Uterus (tissue), 4 donors: Measurements from ENCODE around the gene AIF1L. TPM values are rescaled to one million over a fixed set of nuclear protein-coding genes. Genes with fewer than 3 reads are reported as not detected.

Source experiments
- DNase-seq, 2 donors: peaks; one replicate each; pipeline ENCODE4 v3.0.0-alpha.2; 2019 to 2020
- H3K27ac ChIP-seq, 2 donors: fragments of 200-600 bp; sonication (generic); 1 replicate in 1 of 2; 2 replicates in 1 of 2; pipeline ENCODE4 v1.5.1; 2016 to 2018
- H3K27me3 ChIP-seq, 2 donors: fragments of 200-600 bp; sonication (generic); one replicate each; pipeline ENCODE4 v1.5.1; 2018 to 2019; ENCODE audit warnings: control low read depth in 1 of 2
- H3K36me3 ChIP-seq, 2 donors: fragments of 200-600 bp; sonication (generic); one replicate each; pipeline ENCODE4 v1.5.1; 2019; ENCODE audit warnings: control low read depth in 1 of 2
- H3K4me1 ChIP-seq, 2 donors: fragments of 200-600 bp; sonication (generic); one replicate each; pipeline ENCODE4 v1.5.1; 2018 to 2019; ENCODE audit warnings: control low read depth in 1 of 2
- H3K4me3 ChIP-seq, 2 donors: fragments of 200-600 bp; sonication (generic); 1 replicate in 1 of 2; 2 replicates in 1 of 2; pipeline ENCODE4 v1.5.1; 2018 to 2019; ENCODE audit warnings: mild to moderate bottlenecking in 1 of 2
- H3K9me3 ChIP-seq, 2 donors: fragments of 200-600 bp; sonication (generic); one replicate each; pipeline ENCODE4 v1.5.1; 2019; ENCODE audit warnings: control low read depth in 1 of 2
- POLR2A ChIP-seq, 2 donors: fragments of 450-650 bp; IDR thresholded peaks; one replicate each; pipeline ENCODE4 v1.6.1; 2016; ENCODE audit warnings: antibody characterized with exemption in 2 of 2, mild to moderate bottlenecking in 1 of 2, moderate library complexity in 1 of 2
- intact Hi-C: fragments of 100-400 bp; cut with DNase I; formaldehyde crosslinking; loops from one replicate; pipeline ENCODE4 v1.15.1; 2023; ENCODE audit warnings: low total_unique reads
- total RNA-seq, 4 donors: library from RNA; depleted of rRNA in 3 of 4; stranded (reverse); fragments of >200 nt in 3 of 4; gene quantifications; one replicate each; pipeline versions ENCODE4 v1.1.0 to v1.2.4, GENCODE V29; 2014 to 2023
- TF ChIP-seq, protein P1 (sequence below), 4 experiments: fragments of 200-600 bp in 2 of 4; fragments of 450-650 bp in 2 of 4; sonication (generic) in 2 of 4; IDR thresholded peaks; one replicate each; pipeline ENCODE4 v1.5.1; 2016 to 2019; ENCODE audit warnings: antibody characterized with exemption in 4 of 4, mild to moderate bottlenecking in 2 of 4, moderate library complexity in 1 of 4
- donor health status: DM: yes; HTN: yes; CAD: no.

The AIF1L gene
- total RNA-seq, 4 donors from 2014 or later: 4.9 to 27.3 (median 16.8) TPM

DNA sequence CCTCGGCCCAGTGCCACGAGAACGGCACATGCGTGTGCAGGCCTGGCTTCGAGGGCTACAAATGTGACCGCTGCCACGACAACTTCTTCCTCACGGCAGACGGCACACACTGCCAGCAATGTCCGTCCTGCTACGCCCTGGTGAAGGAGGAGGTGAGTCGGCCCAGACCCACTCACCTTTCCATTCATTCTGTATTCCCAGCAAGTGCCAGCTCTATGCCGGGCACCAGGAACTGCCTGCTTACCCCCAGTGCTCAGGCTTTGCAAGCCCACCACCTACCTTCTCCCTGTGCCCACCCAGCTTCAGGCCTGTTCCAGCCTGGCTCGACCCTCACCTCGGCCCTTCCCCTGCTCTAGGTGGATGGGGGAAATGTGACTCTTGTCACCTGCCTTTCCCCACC, 26.6 kb upstream of the AIF1L start:
- intact Hi-C loops: no loop called here
- Histone ChIP-seq H3K4me3 (no peak overlapping the region), H3K27me3 (no peaks in the 10 kb centered on the region), H3K9me3 (no peaks in the 10 kb centered on the region), H3K27ac (no peak overlapping the region), H3K36me3 (no peaks in the 10 kb centered on the region), H3K4me1 (no peaks in the 10 kb centered on the region)
- TF ChIP-seq, protein P1, sequence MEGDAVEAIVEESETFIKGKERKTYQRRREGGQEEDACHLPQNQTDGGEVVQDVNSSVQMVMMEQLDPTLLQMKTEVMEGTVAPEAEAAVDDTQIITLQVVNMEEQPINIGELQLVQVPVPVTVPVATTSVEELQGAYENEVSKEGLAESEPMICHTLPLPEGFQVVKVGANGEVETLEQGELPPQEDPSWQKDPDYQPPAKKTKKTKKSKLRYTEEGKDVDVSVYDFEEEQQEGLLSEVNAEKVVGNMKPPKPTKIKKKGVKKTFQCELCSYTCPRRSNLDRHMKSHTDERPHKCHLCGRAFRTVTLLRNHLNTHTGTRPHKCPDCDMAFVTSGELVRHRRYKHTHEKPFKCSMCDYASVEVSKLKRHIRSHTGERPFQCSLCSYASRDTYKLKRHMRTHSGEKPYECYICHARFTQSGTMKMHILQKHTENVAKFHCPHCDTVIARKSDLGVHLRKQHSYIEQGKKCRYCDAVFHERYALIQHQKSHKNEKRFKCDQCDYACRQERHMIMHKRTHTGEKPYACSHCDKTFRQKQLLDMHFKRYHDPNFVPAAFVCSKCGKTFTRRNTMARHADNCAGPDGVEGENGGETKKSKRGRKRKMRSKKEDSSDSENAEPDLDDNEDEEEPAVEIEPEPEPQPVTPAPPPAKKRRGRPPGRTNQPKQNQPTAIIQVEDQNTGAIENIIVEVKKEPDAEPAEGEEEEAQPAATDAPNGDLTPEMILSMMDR (IDR thresholded peaks at IDR 0.05): no peak
- no peak for TF ChIP-seq POLR2A (IDR thresholded peaks at IDR 0.05)
- no peak for DNase-seq

DNA sequence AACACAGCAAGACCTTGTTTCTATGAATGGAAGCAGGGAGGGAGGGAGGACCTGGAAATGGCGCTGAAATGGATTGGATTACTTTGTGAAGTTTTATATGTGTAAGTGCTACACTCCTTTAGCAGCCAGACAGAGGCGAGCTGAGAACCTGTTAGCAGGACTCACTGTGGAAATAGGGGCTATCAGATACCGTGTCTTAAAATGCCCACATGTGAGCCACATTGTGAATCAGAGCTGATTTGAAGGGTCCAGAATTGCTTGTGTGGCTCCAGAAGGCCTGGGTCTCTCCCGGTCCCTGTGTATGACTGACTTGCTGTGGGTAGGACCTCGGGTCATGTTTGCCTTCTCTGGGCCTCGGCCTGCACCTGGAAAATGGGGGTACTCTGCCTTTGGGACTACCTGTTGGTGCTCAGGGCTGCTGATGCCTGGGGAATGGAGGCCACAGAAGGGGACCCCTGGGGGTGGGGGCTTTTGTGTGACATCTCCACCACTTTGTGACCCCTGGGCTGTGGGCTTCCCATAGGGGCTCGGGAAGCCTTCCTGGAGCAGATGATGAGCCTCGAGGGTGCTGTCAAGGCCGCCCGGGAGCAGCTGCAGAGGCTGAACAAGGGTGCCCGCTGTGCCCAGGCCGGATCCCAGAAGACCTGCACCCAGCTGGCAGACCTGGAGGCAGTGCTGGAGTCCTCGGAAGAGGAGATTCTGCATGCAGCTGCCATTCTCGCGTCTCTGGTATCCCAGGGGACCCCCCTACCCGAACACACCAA, 24.0 kb upstream of the AIF1L start:
- Histone ChIP-seq H3K27me3 (no peaks in the 10 kb centered on the region), H3K9me3 (no peaks in the 10 kb centered on the region), H3K4me1 (no peaks in the 10 kb centered on the region), H3K27ac (no peak overlapping the region), H3K36me3 (no peaks in the 10 kb centered on the region), H3K4me3 (no peak overlapping the region)
- no peak for DNase-seq
- TF ChIP-seq, protein P1 (IDR thresholded peaks at IDR 0.05): no peak
- TF ChIP-seq POLR2A (IDR thresholded peaks at IDR 0.05): no peak
- intact Hi-C loops: no loop called here

DNA sequence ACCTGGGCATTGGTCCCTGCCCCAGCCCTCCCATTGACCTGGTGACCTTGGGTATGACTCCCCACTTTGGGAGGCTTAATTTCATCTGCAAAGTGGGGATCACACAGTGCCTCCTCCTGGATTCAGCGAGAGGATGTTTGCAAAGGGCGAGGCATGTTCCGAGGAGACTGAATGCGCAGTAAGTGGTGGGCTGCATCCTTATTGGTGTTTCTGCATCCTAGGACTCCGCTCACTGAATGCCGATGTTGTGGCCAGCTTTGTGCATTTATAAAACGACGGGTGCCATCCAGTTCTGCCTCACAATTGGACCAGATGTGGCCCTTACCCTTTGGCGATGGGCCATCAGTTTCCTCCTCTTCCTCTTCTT, 23.5 kb upstream of the AIF1L start:
- TF ChIP-seq POLR2A (IDR thresholded peaks at IDR 0.05): no peak
- TF ChIP-seq, protein P1 (IDR thresholded peaks at IDR 0.05): no peak
- no peak overlapping the region for H3K4me3 ChIP-seq
- no peak for DNase-seq
- H3K27me3 ChIP-seq: no peaks in the 10 kb centered on the region
- no peaks in the 10 kb centered on the region for H3K9me3 ChIP-seq
- no peaks in the 10 kb centered on the region for H3K36me3 ChIP-seq
- H3K4me1 ChIP-seq: no peaks in the 10 kb centered on the region
- intact Hi-C loops: no loop called here
- no peak overlapping the region for H3K27ac ChIP-seq

DNA sequence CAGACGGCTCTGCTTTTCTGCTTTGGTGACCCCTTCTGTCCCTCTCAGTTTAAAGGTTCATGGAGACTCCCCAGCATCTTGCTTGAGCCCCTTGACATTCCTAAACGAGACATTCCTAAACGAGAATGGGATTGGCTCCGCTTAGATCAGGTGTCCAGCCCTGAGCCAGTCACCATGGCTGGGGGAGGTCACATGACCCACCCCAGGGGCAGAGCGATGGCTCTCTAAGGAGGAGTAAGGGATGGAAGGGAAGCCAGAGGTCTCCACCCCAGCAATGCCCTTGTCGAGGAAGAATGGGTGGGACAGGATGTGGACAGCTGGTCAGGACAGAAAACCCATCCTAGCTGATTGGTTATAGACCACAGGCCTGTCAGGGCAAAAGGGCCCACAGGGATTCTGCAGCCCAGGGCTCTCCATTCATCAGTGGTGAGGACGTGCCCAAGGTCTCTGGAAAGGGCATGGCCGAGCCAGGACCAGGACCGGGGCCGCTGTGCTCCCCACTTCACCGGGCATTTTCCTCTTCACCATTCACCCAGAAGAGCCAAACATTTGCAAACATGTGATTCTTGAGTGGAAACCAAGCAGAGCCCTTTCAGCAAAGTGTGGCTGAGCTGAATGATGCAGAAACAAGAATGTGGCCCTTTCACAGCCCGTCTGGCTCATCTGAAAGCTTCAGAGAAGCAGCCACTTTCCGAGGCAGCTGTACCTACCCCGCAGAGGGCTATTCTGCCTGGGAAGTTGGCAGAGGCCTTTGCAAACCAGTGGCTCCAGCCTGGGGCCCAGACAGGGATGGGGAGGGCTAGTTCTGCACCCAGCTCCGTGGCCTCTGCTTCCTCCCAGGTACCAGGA, 19.8 kb upstream of the AIF1L start:
- H3K36me3 ChIP-seq: no peaks in the 10 kb centered on the region
- H3K27me3 ChIP-seq: no peaks in the 10 kb centered on the region
- H3K4me1 ChIP-seq: no peaks in the 10 kb centered on the region
- intact Hi-C loops: no loop called here
- TF ChIP-seq, protein P1 (IDR thresholded peaks at IDR 0.05): no peak
- no peak for TF ChIP-seq POLR2A (IDR thresholded peaks at IDR 0.05)
- DNase-seq: no peak
- H3K27ac ChIP-seq: no peak overlapping the region
- H3K4me3 ChIP-seq: no peak overlapping the region
- no peaks in the 10 kb centered on the region for H3K9me3 ChIP-seq
